Measurements from ENCODE around the gene IKZF4. TPM values are rescaled to one million over a fixed set of nuclear protein-coding genes. Genes with fewer than 3 reads are reported as not detected.
"Not testable (repeated sequence)": the region's sequence is repeated elsewhere in the genome, so short reads cannot be mapped to it uniquely, and the experiment has no call there.

The IKZF4 gene
- polyA plus RNA-seq, 1 experiment = 2.9 TPM

GRCh38 chr12:55996715-55997534, 23.9 kb upstream of the IKZF4 start, which contains the start of gene SUOX:
SUOX (plus strand) TSS chr12:55997276; CDS start chr12:56002222, 4,946 bp downstream.
- no peak for TF ChIP-seq CTCF (IDR thresholded peaks at IDR 0.05; ENCODE audit: insufficient read depth, low read depth, low read length)
- POLR2A ChIA-PET = interaction anchor here (0.6 to 1.0 kb wide), 4 partner anchors 10 to 121 kb away, joined by 3 to 13 read pairs (median 3); partner anchors contain the start of gene ZC3H10
- peak; percentile 89 for DNase-seq (ENCODE audit: low read depth)
- Histone ChIP-seq H3K4me3 (ENCODE audit: low read depth, low read length) (peak within 1 kb of the TSS; percentile 72), H3K36me3 (ENCODE audit: control insufficient read depth, insufficient read depth, low read length) (peaks cover 14% of the 10 kb centered on the region), H3K27me3 (ENCODE audit: control insufficient read depth, insufficient read depth, low read length) (no peaks in the 10 kb centered on the region)
- CTCF ChIA-PET = interaction anchor here (0.6 to 6.9 kb wide), 25 partner anchors 9 to 810 kb away, joined by 3 to 86 read pairs (median 4); partner anchors contain the start of genes IKZF4, MMP19 and PA2G4

GRCh38 chr12:55997535-55997859, 23.3 kb upstream of the IKZF4 start:
- ChIA-PET POLR2A (interaction anchor here (0.6 to 1.0 kb wide), 3 partner anchors 9 to 121 kb away, joined by 3 read pairs; partner anchors contain the start of gene ZC3H10), CTCF (interaction anchor here (0.6 to 6.9 kb wide), 15 partner anchors 9 to 811 kb away, joined by 3 to 86 read pairs (median 4); partner anchors contain the start of genes IKZF4 and PA2G4)
- TF ChIP-seq CTCF (IDR thresholded peaks at IDR 0.05; ENCODE audit: insufficient read depth, low read depth, low read length) = no peak

GRCh38 chr12:55999522-55999921, 21.3 kb upstream of the IKZF4 start:
- H3K36me3 ChIP-seq (ENCODE audit: control insufficient read depth, insufficient read depth, low read length); DNase-seq (ENCODE audit: low read depth); POLR2A ChIA-PET; H3K27me3 ChIP-seq (ENCODE audit: control insufficient read depth, insufficient read depth, low read length); H3K4me3 ChIP-seq (ENCODE audit: low read depth, low read length): not testable (repeated sequence)
- CTCF ChIA-PET = interaction anchor here (1.2 to 6.9 kb wide), 3 partner anchors 8 to 29 kb away, joined by 3 to 86 read pairs (median 52); no protein-coding TSS in a partner anchor

More at GRCh38 chr12:55997535-55997859, 23.3 kb upstream of the IKZF4 start:
- Histone ChIP-seq H3K36me3 (ENCODE audit: control insufficient read depth, insufficient read depth, low read length) (peaks cover 9% of the 10 kb centered on the region), H3K4me3 (ENCODE audit: low read depth, low read length) (peak overlapping the region; percentile 72), H3K27me3 (ENCODE audit: control insufficient read depth, insufficient read depth, low read length) (no peaks in the 10 kb centered on the region)
- no peak for DNase-seq (ENCODE audit: low read depth)

- CTCF ChIA-PET = interaction anchor here (1.2 to 6.9 kb wide), 2 partner anchors 9 to 29 kb away, joined by 3 to 86 read pairs; no protein-coding TSS in a partner anchor
- H3K27me3 ChIP-seq (ENCODE audit: control insufficient read depth, insufficient read depth, low read length); POLR2A ChIA-PET; H3K36me3 ChIP-seq (ENCODE audit: control insufficient read depth, insufficient read depth, low read length); DNase-seq (ENCODE audit: low read depth); H3K4me3 ChIP-seq (ENCODE audit: low read depth, low read length): not testable (repeated sequence)
Measured at GRCh38 chr12:55999999-56000540, 20.8 kb upstream of the IKZF4 start.

GRCh38 chr12:56001487-56002100, 19.2 kb upstream of the IKZF4 start:
- ChIA-PET CTCF (no interaction called here), POLR2A (no interaction called here)
- TF ChIP-seq CTCF (IDR thresholded peaks at IDR 0.05; ENCODE audit: insufficient read depth, low read depth, low read length) = no peak
- H3K4me3 ChIP-seq (ENCODE audit: low read depth, low read length) = no peak overlapping the region
- no peaks in the 10 kb centered on the region for H3K27me3 ChIP-seq (ENCODE audit: control insufficient read depth, insufficient read depth, low read length)
- peaks cover 9% of the 10 kb centered on the region for H3K36me3 ChIP-seq (ENCODE audit: control insufficient read depth, insufficient read depth, low read length)
- no peak for DNase-seq (ENCODE audit: low read depth)

GRCh38 chr12:56003376-56003775, 17.5 kb upstream of the IKZF4 start:
- H3K4me3 ChIP-seq (ENCODE audit: low read depth, low read length); H3K27me3 ChIP-seq (ENCODE audit: control insufficient read depth, insufficient read depth, low read length); H3K36me3 ChIP-seq (ENCODE audit: control insufficient read depth, insufficient read depth, low read length); DNase-seq (ENCODE audit: low read depth); POLR2A ChIA-PET: not testable (repeated sequence)
- CTCF ChIA-PET = interaction anchor here (1.5 kb wide), 1 partner anchor 26 kb away, joined by 5 read pairs; no protein-coding TSS in a partner anchor
